COLO668 (cell line): ENCODE results near the gene RAB7B.

Experiments
- DNase-seq: peaks from one replicate; lab custom pipeline; 2025; ENCODE audit not compliant: unreplicated experiment; lab: John Stamatoyannopoulos, UW

Gene RAB7B

GRCh38 chr1:206023695-206024094 lies 20.5 kb upstream of the RAB7B start, which contains the start of gene CTSE:
Gene CTSE (minus strand): TSS chr1:206023895. CDS start chr1:206023791, 104 bp downstream.
- DNase-seq, result no peak

- no peak for DNase-seq
Measured at GRCh38 chr1:206022766-206023165, 19.6 kb upstream of the RAB7B start.

GRCh38 chr1:206021626-206022365 lies 18.6 kb upstream of the RAB7B start:
- no peak for DNase-seq

GRCh38 chr1:206021008-206021625 lies 17.9 kb upstream of the RAB7B start:
- no peak for DNase-seq

GRCh38 chr1:206020393-206021007 lies 17.3 kb upstream of the RAB7B start:
- no peak for DNase-seq

- DNase-seq, result no peak
Measured at GRCh38 chr1:206015071-206015470, 11.9 kb upstream of the RAB7B start.

- no peak for DNase-seq
Measured at GRCh38 chr1:206014601-206015000, 11.4 kb upstream of the RAB7B start.

- DNase-seq, result no peak
Measured at GRCh38 chr1:206013026-206013795, 10.0 kb upstream of the RAB7B start.

- peak; percentile 25 for DNase-seq
Measured at GRCh38 chr1:206012086-206012859, 9.1 kb upstream of the RAB7B start.

GRCh38 chr1:206011057-206011456 lies 7.9 kb upstream of the RAB7B start:
- DNase-seq, result no peak

- DNase-seq, result no peak
Measured at GRCh38 chr1:206010060-206010459, 6.9 kb upstream of the RAB7B start.

GRCh38 chr1:206006946-206007345 lies 3.8 kb upstream of the RAB7B start:
- DNase-seq, result no peak

- no peak for DNase-seq
Measured at GRCh38 chr1:206005778-206006180, 2.6 kb upstream of the RAB7B start.

- no peak for DNase-seq
Measured at GRCh38 chr1:206005234-206005633, 2.0 kb upstream of the RAB7B start.

- no peak for DNase-seq
Measured at GRCh38 chr1:206004826-206005225, 1.6 kb upstream of the RAB7B start.

GRCh38 chr1:206003854-206004800 lies 932 bp upstream of the RAB7B start:
- no peak for DNase-seq

- DNase-seq, result no peak
Measured at GRCh38 chr1:206002160-206002559, 1.0 kb downstream of the RAB7B start.

GRCh38 chr1:206001476-206001888 lies 1.7 kb downstream of the RAB7B start:
- DNase-seq, result no peak

- DNase-seq, result no peak
Measured at GRCh38 chr1:206000641-206001339, 2.4 kb downstream of the RAB7B start.
